HG03103 (cell line): ENCODE data around the gene PLCH1.
"Not testable (repeated sequence)": the region's sequence is repeated elsewhere in the genome, so short reads cannot be mapped to it uniquely, and the experiment has no call there.

ENCODE experiments used
- ATAC-seq: cut with Tn5 transposase; IDR thresholded peaks from one replicate; pipeline ENCODE4 v1.9.1; 2021; ENCODE audit warnings: low read depth; ENCODE audit not compliant: unreplicated experiment

The PLCH1 gene

GRCh38 chr3:155398046-155398445 is 346.8 kb downstream of the PLCH1 start:
- ATAC-seq = no peak

- not testable (repeated sequence) for ATAC-seq
Observed at GRCh38 chr3:155394896-155395295, 350.0 kb downstream of the PLCH1 start.

GRCh38 chr3:155394240-155394639 is 350.6 kb downstream of the PLCH1 start:
- ATAC-seq = no peak

GRCh38 chr3:155393316-155393715 is 351.6 kb downstream of the PLCH1 start:
- ATAC-seq = no peak

- no peak for ATAC-seq
Observed at GRCh38 chr3:155392138-155392537, 352.7 kb downstream of the PLCH1 start.

- no peak for ATAC-seq
Observed at GRCh38 chr3:155391551-155391958, 353.3 kb downstream of the PLCH1 start.

- ATAC-seq = no peak
Observed at GRCh38 chr3:155391104-155391503, 353.8 kb downstream of the PLCH1 start.

- no peak for ATAC-seq
Observed at GRCh38 chr3:155390351-155390750, 354.5 kb downstream of the PLCH1 start.

- ATAC-seq = no peak
Observed at GRCh38 chr3:155388417-155388816, 356.5 kb downstream of the PLCH1 start.

GRCh38 chr3:155387571-155387970 is 357.3 kb downstream of the PLCH1 start:
- no peak for ATAC-seq

GRCh38 chr3:155386919-155387318 is 358.0 kb downstream of the PLCH1 start:
- no peak for ATAC-seq

- ATAC-seq = no peak
Observed at GRCh38 chr3:155385896-155386625, 358.8 kb downstream of the PLCH1 start.

GRCh38 chr3:155382396-155383042 is 362.4 kb downstream of the PLCH1 start:
- ATAC-seq = peak; percentile 59

GRCh38 chr3:155377847-155378246 is 367.0 kb downstream of the PLCH1 start:
- no peak for ATAC-seq

- ATAC-seq = no peak
Observed at GRCh38 chr3:155377071-155377470, 367.8 kb downstream of the PLCH1 start.

GRCh38 chr3:155372281-155372680 is 372.6 kb downstream of the PLCH1 start:
- no peak for ATAC-seq

- ATAC-seq = no peak
Observed at GRCh38 chr3:155370764-155371503, 373.9 kb downstream of the PLCH1 start.

- ATAC-seq = no peak
Observed at GRCh38 chr3:155370198-155370597, 374.7 kb downstream of the PLCH1 start.

GRCh38 chr3:155369735-155370134 is 375.1 kb downstream of the PLCH1 start:
- ATAC-seq = no peak

GRCh38 chr3:155369244-155369643 is 375.6 kb downstream of the PLCH1 start:
- no peak for ATAC-seq

GRCh38 chr3:155368786-155369185 is 376.1 kb downstream of the PLCH1 start:
- ATAC-seq = no peak
